H1 (cell line): ENCODE data around the gene SLC20A1. TPM values are rescaled to one million over a fixed set of nuclear protein-coding genes. Genes with fewer than 3 reads are reported as not detected.

ENCODE experiments used
- CTCF ChIA-PET: fragments of 300-600 bp; sonication (Branson Sonifier 250); formaldehyde crosslinking; loops from one replicate; lab custom pipeline; 2021; ENCODE audit not compliant: partially characterized antibody; lab: Charles Lee
- POLR2A ChIA-PET: fragments of 300-600 bp; sonication (Branson Sonifier 250); formaldehyde crosslinking; loops from one replicate; lab custom pipeline; 2021; ENCODE audit warnings: inconsistent platforms; ENCODE audit not compliant: partially characterized antibody; lab: Charles Lee
- DNase-seq, 2 experiments: peaks; one replicate each; pipeline versions ENCODE4 v3.0.0 to v3.0.0-alpha.2; 2010 to 2022; ENCODE audit warnings: low spot score in 2 of 2, low read depth in 1 of 2, mixed read lengths in 1 of 2
- FAIRE-seq: peaks from 2 replicates; lab custom pipeline; 2011; peaks lifted over from hg19 to GRCh38; lab: Jason Lieb, UNC
- H2AFZ ChIP-seq: 2 replicates; pipeline ENCODE4 v1.8.1; 2012; ENCODE audit warnings: low read length, inconsistent platforms
- H2AK5ac ChIP-seq: 2 replicates; pipeline ENCODE4 v1.6.1; 2013; ENCODE audit warnings: low read depth, low read length
- H2BK120ac ChIP-seq: replicated peaks from 2 replicates; pipeline ENCODE3; 2013; ENCODE audit warnings: low read depth, low read length, inconsistent platforms
- H2BK12ac ChIP-seq: 2 replicates; pipeline ENCODE4 v1.6.1; 2013; ENCODE audit warnings: low read depth, low read length
- H2BK15ac ChIP-seq: 2 replicates; pipeline ENCODE4 v1.6.1; 2013; ENCODE audit warnings: low read length
- H2BK20ac ChIP-seq: 2 replicates; pipeline ENCODE4 v1.6.1; 2013; ENCODE audit warnings: low read length
- H2BK5ac ChIP-seq: 2 replicates; pipeline ENCODE4 v1.6.1; 2013; ENCODE audit warnings: low read depth, low read length
- H3K14ac ChIP-seq: 2 replicates; pipeline ENCODE4 v1.6.1; 2013; ENCODE audit warnings: inconsistent platforms; ENCODE audit not compliant: insufficient read length
- H3K18ac ChIP-seq: 2 replicates; pipeline ENCODE4 v1.6.1; 2013; ENCODE audit warnings: low read length; ENCODE audit errors: extremely low read depth
- H3K23ac ChIP-seq: 2 replicates; pipeline ENCODE4 v1.6.1; 2013; ENCODE audit warnings: inconsistent platforms; ENCODE audit not compliant: insufficient read length
- H3K23me2 ChIP-seq: 2 replicates; pipeline ENCODE4 v1.6.1; 2013; ENCODE audit warnings: low read depth, low read length
- H3K27ac ChIP-seq: 2 replicates; pipeline ENCODE4 v1.6.1; 2011; ENCODE audit warnings: low read depth, low read length, inconsistent platforms
- H3K27me3 ChIP-seq, 4 experiments: replicated peaks in 1 of 4; 1 replicate in 1 of 4; 2 replicates in 3 of 4; pipeline versions ENCODE4 v1.6.1 to v1.8.1; 2011 to 2013; ENCODE audit warnings: low read length in 3 of 4, mild to moderate bottlenecking in 3 of 4, inconsistent platforms in 2 of 4, mixed read lengths in 2 of 4, moderate library complexity in 1 of 4; ENCODE audit not compliant: control insufficient read depth in 3 of 4, insufficient read depth in 3 of 4; ENCODE audit errors: extremely low read depth in 1 of 4
- H3K36me3 ChIP-seq, 4 experiments: 2 replicates each; pipeline versions ENCODE4 v1.6.1 to v1.8.1; 2011 to 2013; ENCODE audit warnings: mild to moderate bottlenecking in 4 of 4, low read length in 3 of 4, moderate library complexity in 2 of 4, control low read depth in 1 of 4, inconsistent platforms in 1 of 4; ENCODE audit not compliant: insufficient read depth in 4 of 4, control insufficient read depth in 2 of 4
- H3K4ac ChIP-seq: replicated peaks from 2 replicates; pipeline ENCODE3; 2013; ENCODE audit warnings: low read length, low read depth, mixed read lengths, inconsistent platforms; ENCODE audit not compliant: insufficient read length
- H3K4me1 ChIP-seq, 4 experiments: replicated peaks in 1 of 4; 1 replicate in 1 of 4; 2 replicates in 3 of 4; pipeline versions ENCODE4 v1.6.1 to v1.8.1; 2011 to 2013; ENCODE audit warnings: low read length in 3 of 4, inconsistent platforms in 2 of 4, mixed read lengths in 1 of 4; ENCODE audit not compliant: insufficient read depth in 4 of 4, control insufficient read depth in 3 of 4
- H3K4me2 ChIP-seq, 2 experiments: 2 replicates each; pipeline versions ENCODE4 v1.6.1 to v1.8.1; 2011 to 2013; ENCODE audit warnings: low read depth in 2 of 2, low read length in 2 of 2, control low read depth in 1 of 2, inconsistent platforms in 1 of 2, mild to moderate bottlenecking in 1 of 2; ENCODE audit not compliant: insufficient read depth in 1 of 2
- H3K4me3 ChIP-seq, 4 experiments: fragments of 200-600, 300-600 bp in 1 of 4; sonication (generic), shearing (Covaris generic), sonication (Bioruptor Twin) in 1 of 4; 2 replicates each; pipeline versions ENCODE4 v1.5.1 to v1.8.1; 2011 to 2016; ENCODE audit warnings: low read length in 4 of 4, low read depth in 3 of 4, control low read depth in 2 of 4, inconsistent platforms in 2 of 4, mild to moderate bottlenecking in 2 of 4, mixed read lengths in 1 of 4, moderate library complexity in 1 of 4; ENCODE audit not compliant: insufficient read depth in 2 of 4; ENCODE audit errors: extremely low read depth in 1 of 4
- H3K56ac ChIP-seq: replicated peaks from 2 replicates; pipeline ENCODE3; 2013; ENCODE audit warnings: low read depth, mild to moderate bottlenecking, mixed read lengths, low read length, inconsistent platforms; ENCODE audit not compliant: insufficient read length
- H3K79me1 ChIP-seq: 2 replicates; pipeline ENCODE4 v1.6.1; 2013; ENCODE audit warnings: low read depth, low read length, control low read depth
- H3K79me2 ChIP-seq, 2 experiments: 2 replicates each; pipeline versions ENCODE4 v1.6.1 to v1.8.1; 2012 to 2013; ENCODE audit warnings: low read length in 2 of 2, mild to moderate bottlenecking in 2 of 2, inconsistent platforms in 1 of 2; ENCODE audit not compliant: insufficient read depth in 2 of 2, control insufficient read depth in 1 of 2
- H3K9ac ChIP-seq, 4 experiments: replicated peaks in 1 of 4; 1 replicate in 1 of 4; 2 replicates in 3 of 4; pipeline versions ENCODE4 v1.6.1 to v1.8.1; 2011 to 2013; ENCODE audit warnings: low read depth in 3 of 4, low read length in 3 of 4, control low read depth in 2 of 4, mild to moderate bottlenecking in 2 of 4, moderate library complexity in 2 of 4, inconsistent platforms in 1 of 4; ENCODE audit errors: extremely low read depth in 1 of 4
- H3K9me3 ChIP-seq, 2 experiments: 2 replicates each; pipeline versions ENCODE4 v1.6.1 to v1.8.1; 2012 to 2013; ENCODE audit warnings: mild to moderate bottlenecking in 2 of 2, moderate library complexity in 2 of 2, control low read depth in 1 of 2, inconsistent platforms in 1 of 2, low read depth in 1 of 2, low read length in 1 of 2, mixed read lengths in 1 of 2; ENCODE audit not compliant: insufficient read depth in 2 of 2
- H4K20me1 ChIP-seq, 2 experiments: replicated peaks in 1 of 2; 2 replicates each; pipeline versions ENCODE3 to v1.8.1; 2011 to 2013; ENCODE audit warnings: inconsistent platforms in 2 of 2, low read length in 2 of 2, mild to moderate bottlenecking in 1 of 2; ENCODE audit not compliant: insufficient read depth in 2 of 2, control insufficient read depth in 1 of 2
- H4K5ac ChIP-seq: 2 replicates; pipeline ENCODE4 v1.6.1; 2013; ENCODE audit warnings: low read length, low read depth, mixed read lengths, inconsistent platforms; ENCODE audit not compliant: insufficient read length
- H4K8ac ChIP-seq: 2 replicates; pipeline ENCODE4 v1.8.0; 2013; ENCODE audit warnings: mild to moderate bottlenecking, moderate library complexity, low read length, inconsistent platforms; ENCODE audit not compliant: insufficient read depth; ENCODE audit errors: extremely low read depth
- H4K91ac ChIP-seq: replicated peaks from 2 replicates; pipeline ENCODE3; 2013; ENCODE audit warnings: low read length, mixed read lengths, inconsistent platforms; ENCODE audit not compliant: insufficient read length
- FOSL1 ChIP-seq: IDR thresholded peaks from 2 replicates; pipeline ENCODE4 v1.6.1; 2011; ENCODE audit warnings: mild to moderate bottlenecking, low read depth, low read length, moderate library complexity; ENCODE audit not compliant: insufficient read depth
- SAP30 ChIP-seq: fragments of 300-600 bp; sonication (generic); IDR thresholded peaks from 2 replicates; pipeline ENCODE4 v1.7.1; 2012; ENCODE audit warnings: low read length, moderate library complexity, mild to moderate bottlenecking, inconsistent platforms; ENCODE audit not compliant: insufficient read depth, insufficient replicate concordance
- WGBS, 2 experiments: shearing (Covaris generic) in 1 of 2; methylation state at CpG; one replicate each; pipeline versions ENCODE4 v1.1.6 to v1.1.7; 2013 to 2015; ENCODE audit warnings: low lambda C conversion rate in 2 of 2, mixed read lengths in 2 of 2, inconsistent platforms in 1 of 2, low coverage in 1 of 2, missing lambda C conversion rate in 1 of 2; ENCODE audit not compliant: insufficient replicate concordance in 2 of 2, insufficient coverage in 1 of 2, insufficient read length in 1 of 2; ENCODE audit errors: extremely low coverage in 1 of 2, missing lambda C conversion rate in 1 of 2; 5-methylcytosine and 5-hydroxymethylcytosine counted together
- polyA plus RNA-seq, 7 experiments: library from polyadenylated mRNA; depleted of rRNA in 3 of 7; stranded (reverse) in 5 of 7; unstranded in 2 of 7; fragments of >200 nt in 5 of 7; fragments of 200-250 nt in 2 of 7; gene quantifications; 1 replicate in 5 of 7; 2 replicates in 1 of 7; 4 replicates in 1 of 7; pipeline versions ENCODE4 v1.2.1 to v1.2.3, GENCODE V29; 2011 to 2013; ENCODE audit warnings: missing spikeins in 2 of 7, mixed read lengths in 2 of 7
- total RNA-seq: library from RNA; stranded (reverse); fragmentation: NEBNext Ultra II Directional; extraction: Animal tissue kit (Norgen Biotek cat#: 25700); gene quantifications from 2 replicates; pipeline ENCODE4 v1.2.1, GENCODE V29; 2021

Gene SLC20A1
- total and polyA plus RNA-seq, 2 of the 8 experiments (the other 6 are each of a cell fraction or from before 2014, with no cell fraction given): 42.6 to 105 TPM

GRCh38 chr2:112658301-112658700, 12.6 kb downstream of the SLC20A1 start:
- Histone ChIP-seq H4K8ac (no peak overlapping the region), H4K5ac (no peak overlapping the region), H2AFZ (no peak overlapping the region), H2BK120ac (no peak overlapping the region), H3K23ac (no peak overlapping the region), H2BK5ac (no peak overlapping the region), H3K56ac (no peak overlapping the region), H4K20me1 (peaks cover 4 to 9% of the 10 kb centered on the region in 2 experiments), H3K4me3 (no peak overlapping the region), H3K4me1 (no peaks in the 10 kb centered on the region), H3K4me2 (no peak overlapping the region), H2BK20ac (no peak overlapping the region), H2AK5ac (no peak overlapping the region), H3K79me2 (peaks cover 0 to 4% of the 10 kb centered on the region in 2 experiments; a peak in 1 of 4 replicates), H3K18ac (no peak overlapping the region), H3K79me1 (no peaks in the 10 kb centered on the region), H3K27me3 (no peaks in the 10 kb centered on the region), H3K14ac (no peak overlapping the region), H3K36me3 (peaks cover 42 to 92% (median 79%) of the 10 kb centered on the region in 4 experiments), H4K91ac (no peak overlapping the region), H3K4ac (no peak overlapping the region), H3K9ac (no peak overlapping the region; a peak in 1 of 7 replicates), H2BK12ac (no peak overlapping the region), H3K9me3 (no peaks in the 10 kb centered on the region), H2BK15ac (no peak overlapping the region), H3K27ac (no peak overlapping the region), H3K23me2 (no peaks in the 10 kb centered on the region)
- CTCF ChIA-PET: interaction anchor here (1.1 to 2.1 kb wide), 7 partner anchors 11 to 69 kb away, joined by 3 to 6 read pairs (median 4); no protein-coding TSS in a partner anchor
- POLR2A ChIA-PET: interaction anchor here (1.0 to 15.0 kb wide), 5 partner anchors 4 to 67 kb away, joined by 3 to 146 read pairs (median 122); partner anchors contain the start of gene SLC20A1
- TF ChIP-seq SAP30 (no peak), FOSL1 (no peak)
- DNase-seq (no peak), FAIRE-seq (no peak)
- 95% methylated on average over 2 of the region's 2 CpGs; no CpG with 5 or more reads in 1 of the 2 experiments for WGBS, 2 experiments
